Fibroblast of lung (primary cell): Measurements from ENCODE around the gene CHD9NB.

Source experiments
- CTCF ChIP-seq, 2 donors: IDR thresholded peaks in 1 of 2; conservative IDR thresholded peaks in 1 of 2; 1 replicate in 1 of 2; 2 replicates in 1 of 2; pipeline ENCODE4 v1.5.1; 2011 to 2012; ENCODE audit warnings: low read length in 2 of 2, control low read depth in 1 of 2, inconsistent platforms in 1 of 2, low read depth in 1 of 2, mild to moderate bottlenecking in 1 of 2
- EZH2 ChIP-seq: IDR thresholded peaks from 2 replicates; pipeline ENCODE4 v1.5.1; 2012; ENCODE audit warnings: low read length, control low read depth, mild to moderate bottlenecking; ENCODE audit errors: missing control alignments

- TF ChIP-seq EZH2 (no peak), CTCF (conservative IDR thresholded peaks at IDR 0.05 in 1 of 2, IDR thresholded peaks at IDR 0.05 in 1 of 2; ENCODE audit: low read depth in 1 of 2, low read length in 2 of 2) (no peak)
Observed at GRCh38 chr16:53093162-53093744, 40.6 kb upstream of the CHD9NB start.
